Right renal pelvis (tissue), 4 donors: Measurements from ENCODE around the gene POMP. TPM values are rescaled to one million over a fixed set of nuclear protein-coding genes. Genes with fewer than 3 reads are reported as not detected.

Experiments used
- polyA plus RNA-seq, 4 donors: library from polyadenylated mRNA; unstranded; fragments of 120-200 nt; gene quantifications; one replicate each; pipeline ENCODE4 v1.2.1, GENCODE V29; 2013; ENCODE audit not compliant: insufficient read length in 4 of 4

Gene POMP
- polyA plus RNA-seq, 4 donors: 96.9 to 104 (median 101) TPM

Other genes with a start within 250 kb of the POMP start
- 10 to 100 TPM; 44.6 to 61.8 (median 53.6) TPM for gene FLT1, start 164.0 kb upstream of the POMP start, polyA plus RNA-seq
- 1 to 10 TPM; 1.8 to 4.4 (median 3.1) TPM for gene SLC46A3, start 59.8 kb downstream of the POMP start, polyA plus RNA-seq
- gene MTUS2, start 161.2 kb downstream of the POMP start, polyA plus RNA-seq: 1 to 10 TPM in 2 of 4 donors, under 1 TPM in 2; 0.89 to 1.7 (median 1.2) TPM